OCI-LY1 (cell line): ENCODE results near the gene PKD1.

Source experiments
- EZH2 ChIP-seq: fragments of 200-600 bp; sonication (generic), shearing (Covaris generic); IDR thresholded peaks from 2 replicates; pipeline ENCODE4 v1.8.0; 2017; ENCODE audit warnings: borderline replicate concordance, mixed run types, mild to moderate bottlenecking, antibody characterized with exemption, low read length, moderate library complexity, mixed read lengths
- TF ChIP-seq, protein P1 (sequence below): fragments of 200-600 bp; sonication (generic), shearing (Covaris generic); IDR thresholded peaks from 2 replicates; pipeline ENCODE4 v1.5.1; 2017; ENCODE audit warnings: mild to moderate bottlenecking, antibody characterized with exemption, low read length, moderate library complexity, mixed read lengths

DNA sequence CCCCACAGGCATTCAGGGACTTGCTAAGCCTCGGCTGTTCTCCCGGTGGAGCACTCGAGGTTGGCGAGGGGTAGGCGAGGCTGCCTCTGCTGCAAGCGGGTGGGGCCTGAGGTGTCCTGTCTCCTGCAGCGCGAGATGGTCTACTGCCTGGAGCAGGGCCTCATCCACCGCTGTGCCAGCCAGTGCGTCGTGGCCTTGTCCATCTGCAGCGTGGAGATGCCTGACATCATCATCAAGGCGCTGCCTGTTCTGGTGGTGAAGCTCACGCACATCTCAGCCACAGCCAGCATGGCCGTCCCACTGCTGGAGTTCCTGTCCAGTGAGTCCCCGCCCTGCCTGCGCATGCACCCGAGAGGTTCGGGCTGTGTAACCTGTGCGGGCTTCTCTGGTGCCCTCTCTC lies 61.6 kb downstream of the PKD1 start:
- TF ChIP-seq, protein P1, sequence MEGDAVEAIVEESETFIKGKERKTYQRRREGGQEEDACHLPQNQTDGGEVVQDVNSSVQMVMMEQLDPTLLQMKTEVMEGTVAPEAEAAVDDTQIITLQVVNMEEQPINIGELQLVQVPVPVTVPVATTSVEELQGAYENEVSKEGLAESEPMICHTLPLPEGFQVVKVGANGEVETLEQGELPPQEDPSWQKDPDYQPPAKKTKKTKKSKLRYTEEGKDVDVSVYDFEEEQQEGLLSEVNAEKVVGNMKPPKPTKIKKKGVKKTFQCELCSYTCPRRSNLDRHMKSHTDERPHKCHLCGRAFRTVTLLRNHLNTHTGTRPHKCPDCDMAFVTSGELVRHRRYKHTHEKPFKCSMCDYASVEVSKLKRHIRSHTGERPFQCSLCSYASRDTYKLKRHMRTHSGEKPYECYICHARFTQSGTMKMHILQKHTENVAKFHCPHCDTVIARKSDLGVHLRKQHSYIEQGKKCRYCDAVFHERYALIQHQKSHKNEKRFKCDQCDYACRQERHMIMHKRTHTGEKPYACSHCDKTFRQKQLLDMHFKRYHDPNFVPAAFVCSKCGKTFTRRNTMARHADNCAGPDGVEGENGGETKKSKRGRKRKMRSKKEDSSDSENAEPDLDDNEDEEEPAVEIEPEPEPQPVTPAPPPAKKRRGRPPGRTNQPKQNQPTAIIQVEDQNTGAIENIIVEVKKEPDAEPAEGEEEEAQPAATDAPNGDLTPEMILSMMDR, result no peak
- TF ChIP-seq EZH2, result no peak
